K562 (cell line): ENCODE measurements around the gene FAAH. TPM values are rescaled to one million over a fixed set of nuclear protein-coding genes. Genes with fewer than 3 reads are reported as not detected.

Source experiments
- ADNP ChIP-seq: fragments of 200-800 bp; sonication (Bioruptor generic); IDR thresholded peaks from 2 replicates; pipeline ENCODE4 v1.6.1; 2016; ENCODE audit warnings: missing genetic modification characterization, missing compliant biosample characterization
- CBX5 ChIP-seq: IDR thresholded peaks from 2 replicates; pipeline ENCODE4 v1.6.1; 2014; ENCODE audit warnings: low read depth, borderline replicate concordance
- COPS2 ChIP-seq: fragments of 450-650 bp; conservative IDR thresholded peaks from 2 replicates; pipeline ENCODE4 v1.6.1; 2016; ENCODE audit warnings: mild to moderate bottlenecking, moderate library complexity
- DDX20 ChIP-seq: fragments of 450-650 bp; IDR thresholded peaks from 2 replicates; pipeline ENCODE4 v1.6.1; 2016; ENCODE audit warnings: missing genetic modification characterization, low read depth, mild to moderate bottlenecking, missing compliant biosample characterization, moderate library complexity
- HNRNPH1 ChIP-seq: fragments of 200-400 bp; formaldehyde crosslinking; optimal IDR thresholded peaks from 2 replicates; pipeline ENCODE3; 2017; ENCODE audit warnings: low read depth, mild to moderate bottlenecking, low read length, moderate library complexity
- HNRNPUL1 ChIP-seq: fragments of 200-400 bp; formaldehyde crosslinking; IDR thresholded peaks from 2 replicates; pipeline ENCODE4 v1.6.1; 2017; ENCODE audit warnings: low read length
- RBM34 ChIP-seq: fragments of 200-400 bp; formaldehyde crosslinking; IDR thresholded peaks from 2 replicates; pipeline ENCODE4 v1.6.1; 2018; ENCODE audit warnings: low read length, borderline replicate concordance; ENCODE audit not compliant: insufficient read depth
- RCOR1 ChIP-seq, 2 experiments: IDR thresholded peaks; 2 replicates each; pipeline ENCODE4 v1.6.1; 2012; ENCODE audit warnings: low read depth in 2 of 2, low read length in 2 of 2, borderline replicate concordance in 1 of 2, improper control_type of control experiment in 1 of 2
- XRCC5 ChIP-seq: fragments of 200-400 bp; formaldehyde crosslinking; IDR thresholded peaks from 2 replicates; pipeline ENCODE4 v1.6.1; 2017; ENCODE audit warnings: low read depth, mild to moderate bottlenecking, low read length
- ZFP36 ChIP-seq: fragments of 150-350 bp; IDR thresholded peaks from 2 replicates; pipeline ENCODE4 v1.6.1; 2018; ENCODE audit warnings: low read length, low read depth; ENCODE audit not compliant: partially characterized antibody
- ZNF174 ChIP-seq: fragments of 250-450 bp; sonication (Bioruptor Pico); IDR thresholded peaks from 2 replicates; pipeline ENCODE4 v1.4.0; 2020; ENCODE audit warnings: mild to moderate bottlenecking
- ZNF766 ChIP-seq: fragments of 200-800 bp; sonication (Bioruptor generic); conservative IDR thresholded peaks from 2 replicates; pipeline ENCODE4 v1.6.1; 2016; ENCODE audit warnings: missing genetic modification characterization, missing compliant biosample characterization
- polyA plus RNA-seq, 8 experiments: library from polyadenylated mRNA; depleted of rRNA in 4 of 8; stranded (reverse) in 5 of 8; unstranded in 3 of 8; fragments of >200 nt; fragmentation: Nextera tagmentation in 2 of 8; fragmentation: Illumina TruSeq in 1 of 8; extraction: Ambion mirVana in 2 of 8; extraction: Trizol in 1 of 8; gene quantifications; 2 replicates each; pipeline versions ENCODE4 v1.2.1 to v1.2.3, GENCODE V29; 2011 to 2014; ENCODE audit warnings: inconsistent platforms in 1 of 8, missing spikeins in 1 of 8
- total RNA-seq, 7 experiments: library from RNA; depleted of rRNA in 6 of 7; stranded (reverse); fragments of >200 nt in 6 of 7; fragmentation: Illumina TruSeq in 2 of 7; extraction: Trizol in 2 of 7; gene quantifications; 2 replicates each; pipeline versions ENCODE4 v1.2.1 to v1.2.3, GENCODE V29; 2011 to 2021; ENCODE audit warnings: low replicate concordance in 1 of 7
- TF ChIP-seq, protein P1 (sequence below), 2 experiments: fragments of 450-650 bp; formaldehyde crosslinking in 1 of 2; IDR thresholded peaks; 2 replicates each; pipeline versions ENCODE4 v1.4.0 to v1.6.1; 2014 to 2020; ENCODE audit warnings: mild to moderate bottlenecking in 2 of 2, borderline replicate concordance in 1 of 2, low read depth in 1 of 2
- TF ChIP-seq, protein P2 (sequence below): fragments of 250-450 bp; sonication (Bioruptor Pico); IDR thresholded peaks from 2 replicates; pipeline ENCODE4 v1.5.0; 2020; ENCODE audit warnings: mild to moderate bottlenecking, borderline replicate concordance
- TF ChIP-seq, protein P3 (sequence below), 2 experiments: fragments of 450-650 bp in 1 of 2; sonication (generic) in 1 of 2; formaldehyde crosslinking in 1 of 2; IDR thresholded peaks in 1 of 2; conservative IDR thresholded peaks in 1 of 2; 2 replicates each; pipeline versions ENCODE4 v1.6.1 to v1.8.1; 2016 to 2023; ENCODE audit warnings: mild to moderate bottlenecking in 2 of 2, moderate library complexity in 2 of 2, inconsistent platforms in 1 of 2, missing genetic modification reagents in 1 of 2

FAAH gene
- total and polyA plus RNA-seq, 9 of the 15 experiments (the other 6 are each of a cell fraction or from before 2014, with no cell fraction given): 0.06 to 1.1 (median 0.32) TPM

DNA sequence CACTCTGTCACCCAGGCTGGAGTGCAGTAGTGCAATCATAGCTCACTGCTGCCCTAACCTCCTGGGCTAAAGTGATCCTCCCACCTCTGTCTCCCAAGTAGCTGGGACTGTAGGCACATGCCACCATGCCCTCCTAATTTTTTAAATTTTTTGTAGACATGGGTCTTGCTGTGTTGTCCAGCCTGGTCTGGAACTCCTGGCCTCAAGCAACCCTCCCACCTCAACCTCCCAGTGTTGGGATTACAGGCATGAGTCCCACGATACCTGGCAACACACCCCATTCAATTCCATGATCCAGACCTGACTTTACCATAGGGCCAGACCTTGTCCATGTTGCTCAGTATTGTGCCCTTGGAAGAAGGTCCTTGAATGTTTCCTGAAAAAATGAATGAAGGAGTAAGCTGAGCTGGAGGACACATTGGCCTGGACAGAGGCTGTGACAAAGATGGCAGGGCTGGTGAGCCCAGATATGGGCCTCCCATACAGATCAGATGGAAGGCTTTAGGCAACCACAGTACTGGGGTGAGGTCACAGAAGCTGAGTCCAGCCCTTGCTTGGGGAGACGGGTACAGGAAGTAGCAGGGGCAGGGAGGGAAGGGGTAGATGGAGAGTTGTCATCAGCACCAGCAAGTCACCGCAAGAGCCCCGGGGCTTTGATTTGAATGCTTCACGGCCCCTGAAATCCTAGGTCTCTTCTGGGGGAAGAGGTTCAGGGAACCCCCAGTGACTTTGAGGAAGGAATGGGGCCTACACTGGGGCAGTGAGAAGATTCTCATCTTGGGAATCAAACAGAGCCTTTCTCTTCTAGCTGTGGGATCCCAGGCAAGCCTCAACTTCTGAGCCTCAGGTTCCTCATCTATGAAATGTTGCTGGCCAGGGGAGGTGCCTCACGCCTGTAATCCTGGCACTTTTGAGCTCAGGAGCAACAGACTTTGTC is 55.4 kb downstream of the FAAH start (continued):
- TF ChIP-seq, protein P1, sequence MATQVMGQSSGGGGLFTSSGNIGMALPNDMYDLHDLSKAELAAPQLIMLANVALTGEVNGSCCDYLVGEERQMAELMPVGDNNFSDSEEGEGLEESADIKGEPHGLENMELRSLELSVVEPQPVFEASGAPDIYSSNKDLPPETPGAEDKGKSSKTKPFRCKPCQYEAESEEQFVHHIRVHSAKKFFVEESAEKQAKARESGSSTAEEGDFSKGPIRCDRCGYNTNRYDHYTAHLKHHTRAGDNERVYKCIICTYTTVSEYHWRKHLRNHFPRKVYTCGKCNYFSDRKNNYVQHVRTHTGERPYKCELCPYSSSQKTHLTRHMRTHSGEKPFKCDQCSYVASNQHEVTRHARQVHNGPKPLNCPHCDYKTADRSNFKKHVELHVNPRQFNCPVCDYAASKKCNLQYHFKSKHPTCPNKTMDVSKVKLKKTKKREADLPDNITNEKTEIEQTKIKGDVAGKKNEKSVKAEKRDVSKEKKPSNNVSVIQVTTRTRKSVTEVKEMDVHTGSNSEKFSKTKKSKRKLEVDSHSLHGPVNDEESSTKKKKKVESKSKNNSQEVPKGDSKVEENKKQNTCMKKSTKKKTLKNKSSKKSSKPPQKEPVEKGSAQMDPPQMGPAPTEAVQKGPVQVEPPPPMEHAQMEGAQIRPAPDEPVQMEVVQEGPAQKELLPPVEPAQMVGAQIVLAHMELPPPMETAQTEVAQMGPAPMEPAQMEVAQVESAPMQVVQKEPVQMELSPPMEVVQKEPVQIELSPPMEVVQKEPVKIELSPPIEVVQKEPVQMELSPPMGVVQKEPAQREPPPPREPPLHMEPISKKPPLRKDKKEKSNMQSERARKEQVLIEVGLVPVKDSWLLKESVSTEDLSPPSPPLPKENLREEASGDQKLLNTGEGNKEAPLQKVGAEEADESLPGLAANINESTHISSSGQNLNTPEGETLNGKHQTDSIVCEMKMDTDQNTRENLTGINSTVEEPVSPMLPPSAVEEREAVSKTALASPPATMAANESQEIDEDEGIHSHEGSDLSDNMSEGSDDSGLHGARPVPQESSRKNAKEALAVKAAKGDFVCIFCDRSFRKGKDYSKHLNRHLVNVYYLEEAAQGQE (IDR thresholded peaks at IDR 0.05; ENCODE audit: borderline replicate concordance): no peak
- TF ChIP-seq, protein P1 (CRISPR knock-in tag; IDR thresholded peaks at IDR 0.05; ENCODE audit: low read depth): no peak
- TF ChIP-seq ZNF766 (CRISPR knock-in tag): no peak; the same call in 1 of the 2 replicates
- no peak for TF ChIP-seq DDX20 (tag)
- TF ChIP-seq RBM34: no peak
- TF ChIP-seq CBX5: no peak
- TF ChIP-seq, protein P2, sequence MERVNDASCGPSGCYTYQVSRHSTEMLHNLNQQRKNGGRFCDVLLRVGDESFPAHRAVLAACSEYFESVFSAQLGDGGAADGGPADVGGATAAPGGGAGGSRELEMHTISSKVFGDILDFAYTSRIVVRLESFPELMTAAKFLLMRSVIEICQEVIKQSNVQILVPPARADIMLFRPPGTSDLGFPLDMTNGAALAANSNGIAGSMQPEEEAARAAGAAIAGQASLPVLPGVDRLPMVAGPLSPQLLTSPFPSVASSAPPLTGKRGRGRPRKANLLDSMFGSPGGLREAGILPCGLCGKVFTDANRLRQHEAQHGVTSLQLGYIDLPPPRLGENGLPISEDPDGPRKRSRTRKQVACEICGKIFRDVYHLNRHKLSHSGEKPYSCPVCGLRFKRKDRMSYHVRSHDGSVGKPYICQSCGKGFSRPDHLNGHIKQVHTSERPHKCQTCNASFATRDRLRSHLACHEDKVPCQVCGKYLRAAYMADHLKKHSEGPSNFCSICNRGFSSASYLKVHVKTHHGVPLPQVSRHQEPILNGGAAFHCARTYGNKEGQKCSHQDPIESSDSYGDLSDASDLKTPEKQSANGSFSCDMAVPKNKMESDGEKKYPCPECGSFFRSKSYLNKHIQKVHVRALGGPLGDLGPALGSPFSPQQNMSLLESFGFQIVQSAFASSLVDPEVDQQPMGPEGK (CRISPR knock-in tag): no peak
- TF ChIP-seq COPS2: no peak
- TF ChIP-seq, protein P3, sequence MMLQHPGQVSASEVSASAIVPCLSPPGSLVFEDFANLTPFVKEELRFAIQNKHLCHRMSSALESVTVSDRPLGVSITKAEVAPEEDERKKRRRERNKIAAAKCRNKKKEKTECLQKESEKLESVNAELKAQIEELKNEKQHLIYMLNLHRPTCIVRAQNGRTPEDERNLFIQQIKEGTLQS (IDR thresholded peaks at IDR 0.05): no peak
- TF ChIP-seq, protein P3 (CRISPR knock-in tag; conservative IDR thresholded peaks at IDR 0.05): no peak
- peak; percentile 11 to 32; a peak in 1 of 4 replicates for TF ChIP-seq RCOR1 (IDR thresholded peaks at IDR 0.05; ENCODE audit: borderline replicate concordance in 1 of 2, low read depth in 2 of 2, low read length in 2 of 2)
- TF ChIP-seq HNRNPUL1: no peak
- TF ChIP-seq XRCC5: no peak
- no peak for TF ChIP-seq ZFP36
- no peak for TF ChIP-seq ZNF174 (CRISPR knock-in tag)
- no peak for TF ChIP-seq ADNP
- no peak for TF ChIP-seq HNRNPH1
